Neuron (in vitro differentiated cells): ENCODE data around the gene CDRT15L2.
"Not testable (repeated sequence)": the region's sequence is repeated elsewhere in the genome, so short reads cannot be mapped to it uniquely, and the experiment has no call there.

ENCODE experiments used
- H2AFZ ChIP-seq: one replicate; pipeline ENCODE4 v1.6.1; 2013; ENCODE audit warnings: low read depth, mild to moderate bottlenecking, inconsistent platforms, low read length, moderate library complexity
- H3K27me3 ChIP-seq: one replicate; pipeline ENCODE4 v1.6.1; 2013; ENCODE audit warnings: low read length; ENCODE audit not compliant: insufficient read depth
- H3K36me3 ChIP-seq: one replicate; pipeline ENCODE4 v1.6.1; 2013; ENCODE audit warnings: low read length; ENCODE audit not compliant: insufficient read depth
- H3K4me1 ChIP-seq: one replicate; pipeline ENCODE4 v1.6.1; 2013; ENCODE audit warnings: low read length; ENCODE audit not compliant: insufficient read depth
- H3K4me3 ChIP-seq: 2 replicates; pipeline ENCODE4 v1.5.1; 2013; ENCODE audit warnings: mild to moderate bottlenecking, low read length, moderate library complexity
- H3K9me3 ChIP-seq: one replicate; pipeline ENCODE4 v1.6.1; 2013; ENCODE audit warnings: low read length

Gene CDRT15L2

DNA sequence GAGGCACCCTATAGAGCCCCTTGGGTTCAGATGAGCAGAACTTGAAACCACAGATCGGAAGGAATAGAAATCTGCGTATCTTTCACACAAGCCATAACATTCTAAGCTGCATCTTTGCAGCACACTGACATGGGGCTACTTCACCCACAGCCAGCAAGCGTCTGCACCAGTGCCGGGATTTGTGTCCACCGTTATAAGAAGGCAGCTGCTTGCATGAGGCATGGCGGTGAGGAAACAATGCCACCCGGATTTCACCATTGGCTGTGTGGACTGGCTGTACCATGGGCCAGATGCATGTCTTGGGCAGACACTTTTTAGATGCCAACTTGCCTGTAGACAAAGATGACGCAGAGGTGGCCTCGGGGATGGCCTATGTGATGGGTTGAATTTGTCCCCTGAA, 20.5 kb upstream of the CDRT15L2 start:
- not testable (repeated sequence) for H3K4me1 ChIP-seq, H3K9me3 ChIP-seq, H2AFZ ChIP-seq, H3K4me3 ChIP-seq, H3K27me3 ChIP-seq, H3K36me3 ChIP-seq

DNA sequence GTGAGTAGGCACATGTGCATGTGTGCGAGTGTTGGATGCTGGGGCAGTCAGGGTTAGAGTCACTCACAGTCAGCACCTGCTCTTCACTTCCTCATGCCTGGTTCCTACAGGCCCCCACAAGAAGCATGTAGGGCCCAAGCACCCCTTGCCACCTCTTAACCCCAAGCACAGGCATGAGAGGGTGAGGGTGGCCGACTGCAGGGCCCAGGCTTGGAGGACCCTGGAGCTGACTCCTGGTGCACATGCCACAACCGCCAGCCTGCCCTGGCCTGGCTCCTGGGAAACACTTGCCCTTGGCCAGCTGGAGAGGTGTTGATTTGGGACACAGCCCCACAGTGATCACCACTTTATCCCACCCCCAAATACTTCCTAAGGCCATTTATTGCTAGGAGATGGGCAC, 16.9 kb upstream of the CDRT15L2 start:
- Histone ChIP-seq H2AFZ (no peak overlapping the region), H3K9me3 (peaks cover 2% of the 10 kb centered on the region), H3K27me3 (no peaks in the 10 kb centered on the region), H3K4me1 (no peaks in the 10 kb centered on the region), H3K36me3 (no peaks in the 10 kb centered on the region), H3K4me3 (no peak overlapping the region)

DNA sequence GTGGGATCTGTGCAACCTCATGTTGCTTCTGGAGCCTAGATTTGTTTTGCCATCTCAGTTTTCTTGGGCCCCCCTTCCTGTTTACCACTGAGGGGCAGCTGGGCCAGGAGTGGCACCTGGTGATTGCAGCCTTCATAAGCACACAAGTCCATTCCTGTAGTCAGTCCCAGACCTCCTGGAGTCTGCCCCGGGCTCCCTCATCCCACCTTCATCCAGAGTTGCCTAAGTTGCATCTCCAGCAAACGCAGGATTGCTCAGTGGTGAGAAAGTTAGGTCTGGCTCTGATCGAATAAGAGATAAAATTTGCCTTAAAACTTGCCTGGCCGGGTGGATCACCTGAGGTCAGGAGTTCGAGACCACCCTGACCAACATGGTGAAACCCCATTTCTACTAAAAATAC, 14.3 kb upstream of the CDRT15L2 start:
- H2AFZ ChIP-seq, H3K36me3 ChIP-seq, H3K27me3 ChIP-seq, H3K4me1 ChIP-seq, H3K4me3 ChIP-seq, H3K9me3 ChIP-seq: not testable (repeated sequence)

DNA sequence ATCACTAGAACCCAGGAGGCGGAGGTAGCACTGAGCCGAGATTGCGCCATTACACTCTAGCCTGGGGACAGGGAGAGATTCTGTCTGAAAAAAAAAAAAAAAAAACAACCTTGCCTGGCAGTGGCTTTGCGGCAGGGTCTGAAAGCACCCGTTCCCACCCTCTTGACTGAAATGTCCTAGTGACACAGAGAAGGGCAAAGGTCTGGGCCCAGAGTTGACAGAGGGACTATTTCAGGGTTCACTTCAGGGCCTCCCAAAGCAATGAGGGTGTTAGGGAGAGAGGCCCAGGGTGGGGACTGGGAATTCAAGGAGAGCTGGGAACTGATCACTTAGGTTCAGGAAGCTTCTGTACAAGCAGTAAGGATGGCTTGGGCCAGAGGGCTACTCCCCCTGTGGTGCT, 13.8 kb upstream of the CDRT15L2 start:
- Histone ChIP-seq H3K27me3 (no peaks in the 10 kb centered on the region), H3K4me1 (no peaks in the 10 kb centered on the region), H3K36me3 (no peaks in the 10 kb centered on the region), H3K4me3 (no peak overlapping the region), H2AFZ (no peak overlapping the region), H3K9me3 (peaks cover 2% of the 10 kb centered on the region)

DNA sequence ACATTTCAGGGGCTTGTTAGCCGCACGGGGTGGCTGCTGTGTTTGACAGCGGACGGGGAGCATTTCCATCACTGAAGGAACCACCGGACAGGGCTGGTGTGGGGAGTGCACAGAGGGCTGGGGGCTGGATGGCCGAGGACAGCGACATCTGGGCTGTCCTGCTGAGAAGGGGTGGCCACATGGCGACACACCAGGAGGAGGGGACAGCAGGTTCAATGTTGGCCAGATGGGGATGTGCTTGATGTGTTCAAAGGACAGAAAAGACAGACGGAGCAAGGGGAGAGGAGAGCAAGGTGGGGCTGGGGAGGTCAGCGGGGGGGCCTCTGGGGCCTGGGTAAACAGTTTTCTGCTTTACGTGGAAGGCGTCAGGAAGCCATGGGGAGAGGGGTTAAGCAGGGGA, 12.8 kb upstream of the CDRT15L2 start:
- H3K9me3 ChIP-seq, H2AFZ ChIP-seq, H3K36me3 ChIP-seq, H3K27me3 ChIP-seq, H3K4me3 ChIP-seq, H3K4me1 ChIP-seq: not testable (repeated sequence)

DNA sequence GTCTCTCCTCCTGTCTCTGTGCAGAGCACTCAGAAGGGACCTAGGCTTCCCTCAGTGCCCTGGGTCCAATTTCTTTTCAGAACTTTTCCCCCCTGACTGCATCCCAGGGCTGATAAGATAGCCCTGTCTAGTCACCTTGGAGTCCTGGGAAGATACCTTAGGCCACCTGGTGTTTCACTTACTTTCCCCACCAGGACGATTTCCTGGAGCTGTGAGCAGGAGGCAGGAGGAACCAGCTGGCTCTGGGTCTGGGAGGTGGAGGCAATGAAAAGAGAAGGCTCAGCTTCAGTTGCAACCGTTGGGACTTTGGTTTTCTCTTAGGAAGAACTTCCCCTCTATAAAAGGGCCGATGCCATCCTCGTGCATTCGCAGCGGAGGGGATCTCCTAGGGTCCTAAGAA, 12.1 kb upstream of the CDRT15L2 start:
- not testable (repeated sequence) for H3K36me3 ChIP-seq, H3K9me3 ChIP-seq, H3K4me3 ChIP-seq, H2AFZ ChIP-seq, H3K27me3 ChIP-seq, H3K4me1 ChIP-seq

DNA sequence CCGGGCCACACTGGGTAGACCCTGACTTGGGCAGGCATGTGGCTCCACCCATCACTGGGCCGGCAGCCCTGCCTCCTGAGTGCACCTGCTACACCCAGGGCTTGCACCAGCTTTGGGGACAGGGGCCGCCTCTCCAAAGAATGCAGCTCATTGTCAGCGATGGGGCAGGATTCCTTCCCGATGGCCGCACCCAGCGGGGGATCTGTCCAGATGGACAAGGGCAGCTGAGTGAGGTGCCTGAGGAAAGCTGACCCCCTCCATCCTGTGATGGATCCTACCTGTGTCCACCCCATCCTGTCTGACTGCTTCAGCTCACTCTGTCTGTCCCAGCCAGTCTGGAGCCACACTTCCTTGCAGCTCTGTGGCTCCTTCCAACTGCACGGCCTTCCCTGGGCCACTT, 10.9 kb upstream of the CDRT15L2 start:
- not testable (repeated sequence) for H3K27me3 ChIP-seq, H3K4me1 ChIP-seq, H3K36me3 ChIP-seq, H2AFZ ChIP-seq, H3K4me3 ChIP-seq, H3K9me3 ChIP-seq

DNA sequence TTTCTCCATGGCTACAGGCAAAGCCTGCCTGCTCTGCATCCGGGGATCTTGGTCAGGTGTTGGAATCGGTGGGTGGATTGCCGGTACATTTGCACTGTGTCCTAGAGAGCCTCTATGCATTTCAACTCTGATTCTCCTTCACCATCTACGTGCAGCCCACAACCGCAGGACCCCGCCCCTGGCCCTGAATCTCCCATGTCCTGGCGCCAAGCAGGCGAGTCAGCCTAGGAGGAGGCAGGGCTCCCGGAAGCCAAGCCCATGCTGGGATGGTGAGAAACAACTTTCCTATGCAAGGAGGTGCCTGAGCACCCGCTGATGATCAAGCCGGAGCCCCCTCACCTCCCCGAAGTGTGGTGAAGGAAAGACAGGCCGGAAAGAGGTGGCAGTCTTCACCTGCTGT, 7.9 kb upstream of the CDRT15L2 start:
- not testable (repeated sequence) for H3K4me1 ChIP-seq, H3K4me3 ChIP-seq, H3K27me3 ChIP-seq, H3K9me3 ChIP-seq, H3K36me3 ChIP-seq, H2AFZ ChIP-seq

DNA sequence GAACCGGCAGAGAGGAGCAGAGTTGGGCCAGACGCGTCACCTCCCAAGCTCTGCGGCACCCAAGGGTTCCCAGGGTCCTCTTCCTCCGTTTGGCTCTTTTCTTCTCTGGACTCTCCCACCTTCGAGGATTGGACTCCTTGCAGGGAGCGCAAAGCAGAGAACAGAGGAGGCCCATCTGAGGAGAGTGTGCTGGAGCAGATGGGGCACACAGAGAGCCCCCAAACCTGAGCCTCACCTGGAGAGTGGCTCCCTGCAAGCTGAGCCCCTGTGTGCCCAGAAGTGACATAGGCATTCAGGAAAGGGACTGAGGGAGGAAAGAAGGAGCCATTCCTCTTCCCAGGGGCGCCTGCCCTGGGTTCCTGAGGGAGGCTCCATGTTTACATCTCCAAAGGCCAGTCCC, 6.3 kb upstream of the CDRT15L2 start:
- not testable (repeated sequence) for H3K36me3 ChIP-seq, H3K9me3 ChIP-seq, H2AFZ ChIP-seq, H3K4me3 ChIP-seq, H3K27me3 ChIP-seq, H3K4me1 ChIP-seq

DNA sequence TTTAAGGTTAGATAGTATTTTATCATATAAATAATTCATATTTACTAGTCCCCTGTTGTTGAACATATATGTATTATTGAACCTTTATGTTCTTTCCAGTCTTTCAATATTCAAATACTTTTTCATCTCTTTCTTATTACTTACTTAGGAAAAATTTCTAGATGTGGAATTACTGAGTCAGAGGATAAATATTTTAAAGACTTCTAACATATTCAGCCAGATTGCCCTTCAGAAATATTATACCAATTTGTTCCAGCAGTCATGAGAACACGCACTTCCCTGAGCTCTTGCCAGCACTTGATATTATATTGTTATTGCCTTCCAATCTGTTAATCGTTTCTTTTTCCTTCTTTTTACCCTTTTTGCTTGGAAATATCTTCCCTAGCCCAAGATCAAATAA, 4.5 kb upstream of the CDRT15L2 start:
- not testable (repeated sequence) for H3K9me3 ChIP-seq, H3K4me1 ChIP-seq, H2AFZ ChIP-seq, H3K4me3 ChIP-seq, H3K36me3 ChIP-seq, H3K27me3 ChIP-seq

DNA sequence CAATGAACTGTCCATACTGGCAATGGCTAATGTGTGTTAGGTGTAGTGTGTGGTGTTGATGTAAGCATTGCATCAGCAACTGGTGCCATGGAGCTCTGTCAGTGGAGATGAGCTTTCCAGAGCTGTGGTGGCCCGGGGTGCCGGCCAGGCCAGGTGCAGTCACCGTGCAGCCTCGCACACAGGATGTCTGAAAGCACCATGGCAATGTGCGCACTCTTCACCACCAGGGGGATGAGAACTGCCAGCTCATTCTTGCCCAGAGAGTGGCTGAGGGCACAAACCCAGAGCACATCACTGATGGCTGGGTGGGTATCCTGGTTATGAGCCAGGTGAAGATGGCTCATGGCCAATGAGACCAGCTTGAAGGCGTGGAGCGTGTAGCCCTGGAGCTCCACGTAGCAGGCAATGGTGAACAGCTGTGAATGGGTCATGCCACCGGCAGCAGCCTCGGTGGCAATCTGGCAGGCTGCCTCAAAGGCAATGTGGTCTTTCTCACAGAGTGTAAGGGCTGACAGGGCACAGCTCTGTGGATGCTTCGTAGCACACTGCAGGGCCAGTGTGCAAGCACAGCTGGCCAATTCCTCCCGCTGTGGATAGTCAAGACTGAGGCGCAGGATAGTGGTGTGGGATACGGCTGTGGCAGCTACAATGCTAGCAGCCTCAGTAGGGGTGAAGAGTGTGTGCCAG, 4.5 kb downstream of the CDRT15L2 start:
- H3K4me3 ChIP-seq, H2AFZ ChIP-seq, H3K4me1 ChIP-seq, H3K27me3 ChIP-seq, H3K36me3 ChIP-seq, H3K9me3 ChIP-seq: not testable (repeated sequence)

DNA sequence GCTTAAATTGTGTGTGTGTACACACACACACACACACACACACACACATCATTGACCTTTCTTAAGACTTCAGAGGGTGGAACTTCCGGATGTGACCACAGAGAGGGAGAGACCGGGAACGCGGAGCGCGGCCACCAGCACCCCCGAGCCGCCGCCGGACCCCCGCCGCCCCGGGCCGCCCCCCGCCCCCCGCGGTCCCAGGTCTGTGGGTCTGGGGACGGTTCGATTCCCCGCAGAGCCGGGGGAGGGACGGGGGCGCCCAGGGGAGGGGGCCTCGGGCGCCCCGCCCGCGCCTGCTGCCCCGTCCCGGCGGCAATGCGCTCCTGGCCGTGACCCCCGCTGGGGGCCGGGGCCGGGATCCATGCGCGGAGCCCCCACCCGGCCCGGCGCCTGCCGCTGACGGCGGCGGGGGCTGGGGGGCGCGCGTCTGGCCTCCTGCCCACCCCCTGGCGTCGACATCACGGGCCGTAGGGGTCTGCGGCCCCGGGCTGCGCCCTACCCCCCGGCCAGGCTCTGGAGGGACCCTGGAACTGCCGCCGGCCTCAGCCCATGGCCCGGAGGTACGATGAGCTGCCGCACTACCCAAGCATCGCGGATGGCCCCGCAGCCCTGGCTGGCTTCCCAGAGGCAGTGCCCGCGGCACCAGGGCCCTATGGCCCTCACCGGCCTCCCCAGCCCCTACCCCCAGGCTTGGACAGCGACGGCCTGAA, 9.4 kb downstream of the CDRT15L2 start:
- not testable (repeated sequence) for H3K4me3 ChIP-seq, H3K4me1 ChIP-seq, H3K27me3 ChIP-seq, H3K36me3 ChIP-seq, H3K9me3 ChIP-seq, H2AFZ ChIP-seq

DNA sequence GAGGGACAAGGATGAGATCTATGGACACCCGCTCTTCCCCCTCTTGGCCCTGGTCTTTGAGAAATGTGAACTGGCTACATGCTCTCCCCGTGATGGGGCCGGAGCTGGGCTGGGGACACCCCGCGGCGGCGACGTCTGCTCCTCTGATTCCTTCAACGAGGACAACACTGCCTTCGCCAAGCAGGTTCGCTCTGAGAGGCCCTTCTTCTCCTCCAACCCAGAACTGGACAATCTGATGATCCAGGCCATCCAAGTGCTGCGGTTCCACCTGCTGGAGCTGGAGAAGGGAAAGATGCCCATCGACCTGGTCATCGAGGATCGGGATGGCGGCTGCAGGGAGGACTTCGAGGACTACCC, 9.9 kb downstream of the CDRT15L2 start:
- not testable (repeated sequence) for H3K9me3 ChIP-seq, H3K27me3 ChIP-seq, H3K4me3 ChIP-seq, H3K36me3 ChIP-seq, H2AFZ ChIP-seq, H3K4me1 ChIP-seq

DNA sequence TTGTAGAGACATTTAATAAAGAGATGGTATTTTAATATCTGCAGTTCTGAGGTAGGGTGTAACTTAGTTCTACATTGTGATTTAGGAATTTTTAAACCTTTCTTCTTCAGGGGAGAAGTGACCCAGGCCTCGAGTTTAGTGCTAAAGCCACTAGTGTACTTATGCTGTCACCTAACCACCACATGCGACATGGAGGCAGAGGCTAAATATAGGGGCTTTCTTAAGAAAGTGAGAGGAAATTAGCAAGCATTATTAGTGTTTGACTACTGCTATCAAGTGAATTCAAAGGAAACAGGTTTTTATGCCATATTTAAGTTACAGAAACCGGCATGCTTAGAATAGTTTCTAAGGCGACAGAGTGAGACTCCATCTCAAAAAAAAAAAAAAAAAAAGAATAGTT, 11.5 kb downstream of the CDRT15L2 start:
- not testable (repeated sequence) for H2AFZ ChIP-seq, H3K9me3 ChIP-seq, H3K4me1 ChIP-seq, H3K36me3 ChIP-seq, H3K27me3 ChIP-seq, H3K4me3 ChIP-seq
